Loucy (cell line): ENCODE data around the gene STPG1.
"Not testable (repeated sequence)": the region's sequence is repeated elsewhere in the genome, so short reads cannot be mapped to it uniquely, and the experiment has no call there.

Source experiments
- H2AFZ ChIP-seq: fragments of 200-600 bp; sonication (generic); 2 replicates; pipeline ENCODE4 v1.6.0; 2016; ENCODE audit warnings: antibody characterized with exemption, mild to moderate bottlenecking, low read length, moderate library complexity
- H3F3A ChIP-seq: fragments of 200-600 bp; 2 replicates; pipeline ENCODE4 v1.6.0; 2016; ENCODE audit warnings: antibody characterized with exemption, low read depth, mild to moderate bottlenecking
- H3K27me3 ChIP-seq: fragments of 200-600 bp; sonication (generic); 2 replicates; pipeline ENCODE4 v1.6.1; 2014; ENCODE audit warnings: low read length, mild to moderate bottlenecking; ENCODE audit not compliant: insufficient read depth, poor library complexity, severe bottlenecking
- H3K36me3 ChIP-seq: fragments of 200-600 bp; sonication (generic); 2 replicates; pipeline ENCODE4 v1.6.1; 2016; ENCODE audit warnings: low read length; ENCODE audit not compliant: insufficient read depth
- H3K4me1 ChIP-seq: fragments of 200-600 bp; sonication (generic); 2 replicates; pipeline ENCODE4 v1.5.1; 2014; ENCODE audit warnings: low read length, mild to moderate bottlenecking; ENCODE audit not compliant: insufficient read depth, poor library complexity, severe bottlenecking
- H3K4me2 ChIP-seq: fragments of 200-600 bp; sonication (generic); 2 replicates; pipeline ENCODE4 v1.6.0; 2014; ENCODE audit warnings: antibody characterized with exemption, low read length, low read depth, mild to moderate bottlenecking; ENCODE audit not compliant: poor library complexity, severe bottlenecking
- H3K4me3 ChIP-seq: fragments of 200-600 bp; sonication (generic); 2 replicates; pipeline ENCODE4 v1.5.1; 2014; ENCODE audit warnings: low read length, mild to moderate bottlenecking, mixed read lengths; ENCODE audit not compliant: poor library complexity, severe bottlenecking
- H3K79me2 ChIP-seq: fragments of 200-600 bp; sonication (generic); 2 replicates; pipeline ENCODE4 v1.6.1; 2014; ENCODE audit warnings: low read length; ENCODE audit not compliant: insufficient read depth
- H3K9ac ChIP-seq: fragments of 200-600 bp; sonication (generic); 2 replicates; pipeline ENCODE4 v1.6.0; 2014; ENCODE audit warnings: mild to moderate bottlenecking, low read depth, low read length, moderate library complexity; ENCODE audit not compliant: poor library complexity, severe bottlenecking
- H3K9me2 ChIP-seq: fragments of 200-600 bp; sonication (generic); replicated peaks from 2 replicates; pipeline ENCODE4 v1.6.1; 2016; ENCODE audit warnings: low read depth, low read length, mixed read lengths
- H3K9me3 ChIP-seq: fragments of 200-600 bp; sonication (generic); 2 replicates; pipeline ENCODE4 v1.6.1; 2014; ENCODE audit warnings: mild to moderate bottlenecking, antibody characterized with exemption, low read length, low read depth; ENCODE audit not compliant: insufficient read depth
- H4K20me1 ChIP-seq: fragments of 200-600 bp; sonication (generic); 2 replicates; pipeline ENCODE4 v1.6.0; 2014; ENCODE audit warnings: antibody characterized with exemption, low read length, mild to moderate bottlenecking; ENCODE audit not compliant: insufficient read depth, poor library complexity, severe bottlenecking
- EZH2phosphoT487 ChIP-seq: fragments of 200-600 bp; IDR thresholded peaks from 2 replicates; pipeline ENCODE4 v1.6.1; 2018; ENCODE audit warnings: antibody characterized with exemption, mild to moderate bottlenecking, moderate library complexity, borderline replicate concordance
- TF ChIP-seq, protein P1 (sequence below): fragments of 200-600 bp; sonication (generic); conservative IDR thresholded peaks from 2 replicates; pipeline ENCODE4 v1.5.1; 2014; ENCODE audit warnings: mild to moderate bottlenecking, antibody characterized with exemption, low read length

STPG1 gene, protein sequence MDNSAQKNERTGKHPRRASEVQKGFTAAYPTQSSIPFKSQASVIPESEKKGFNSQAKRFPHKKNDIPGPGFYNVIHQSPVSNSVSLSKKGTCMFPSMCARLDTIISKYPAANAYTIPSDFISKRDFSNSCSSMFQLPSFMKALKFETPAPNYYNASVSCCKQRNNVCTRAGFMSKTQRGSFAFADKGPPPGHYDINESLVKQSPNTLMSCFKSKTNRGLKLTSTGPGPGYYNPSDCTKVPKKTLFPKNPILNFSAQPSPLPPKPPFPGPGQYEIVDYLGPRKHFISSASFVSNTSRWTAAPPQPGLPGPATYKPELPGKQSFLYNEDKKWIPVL

DNA sequence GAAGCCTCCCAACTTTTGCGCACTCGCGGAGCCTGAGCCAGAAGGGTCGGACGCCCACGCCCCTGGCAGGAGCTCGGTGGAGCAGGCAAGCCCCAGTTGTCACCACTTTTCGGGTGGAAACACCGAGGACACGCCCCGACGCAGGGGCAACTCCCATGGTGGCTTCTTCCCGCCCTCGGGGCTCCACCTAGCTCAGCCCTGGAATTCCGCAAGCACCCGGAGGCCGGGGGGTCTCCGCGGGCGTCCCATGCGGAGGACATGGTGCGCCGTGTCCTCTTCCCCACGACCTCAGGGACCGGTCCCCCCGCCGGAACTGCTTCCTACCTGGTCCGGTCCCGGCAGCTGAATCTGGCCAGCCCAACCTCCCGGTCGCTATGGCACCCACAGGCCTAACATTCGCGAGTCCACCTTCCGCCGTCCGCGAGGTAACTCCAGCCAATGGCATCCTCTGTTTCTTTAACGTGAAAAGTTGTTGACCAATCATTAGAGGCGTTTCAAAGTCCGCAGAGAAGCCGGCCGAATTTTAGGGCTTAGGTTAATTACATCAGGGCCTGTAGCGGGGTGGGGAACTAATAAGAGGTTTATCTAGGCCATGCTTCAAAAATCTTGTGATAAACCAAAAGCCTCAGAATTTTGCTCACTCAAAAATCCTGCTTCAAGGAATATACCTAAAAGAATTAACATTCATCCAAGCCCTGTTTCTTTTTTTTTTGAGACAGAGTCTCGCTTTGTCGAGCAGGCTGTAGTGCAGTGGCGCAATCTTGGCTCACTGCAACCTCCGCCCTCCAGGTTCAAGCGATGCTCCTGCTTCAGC lies at the start of gene STPG1:
TSS of gene STPG1 (minus strand) at position 433 of the 814 bp plus-strand sequence. CDS start 12,394 bp downstream, outside the sequence.
- no peaks in the 10 kb centered on the region for H3K9me2 ChIP-seq
- H3K9me3 ChIP-seq, result no peaks in the 10 kb centered on the region
- no peaks in the 10 kb centered on the region for H3F3A ChIP-seq
- H3K79me2 ChIP-seq, result peaks cover 25% of the 10 kb centered on the region
- H3K27me3 ChIP-seq, result no peaks in the 10 kb centered on the region
- peak within 1 kb of the TSS; percentile 97 for H2AFZ ChIP-seq
- H3K4me2 ChIP-seq, result peak within 1 kb of the TSS; percentile 82
- peak within 1 kb of the TSS; percentile 76 for H3K9ac ChIP-seq
- peaks cover 4% of the 10 kb centered on the region for H4K20me1 ChIP-seq
- H3K4me3 ChIP-seq, result peak within 1 kb of the TSS; percentile 87
- peaks cover 43% of the 10 kb centered on the region for H3K4me1 ChIP-seq
- TF ChIP-seq, protein P1, sequence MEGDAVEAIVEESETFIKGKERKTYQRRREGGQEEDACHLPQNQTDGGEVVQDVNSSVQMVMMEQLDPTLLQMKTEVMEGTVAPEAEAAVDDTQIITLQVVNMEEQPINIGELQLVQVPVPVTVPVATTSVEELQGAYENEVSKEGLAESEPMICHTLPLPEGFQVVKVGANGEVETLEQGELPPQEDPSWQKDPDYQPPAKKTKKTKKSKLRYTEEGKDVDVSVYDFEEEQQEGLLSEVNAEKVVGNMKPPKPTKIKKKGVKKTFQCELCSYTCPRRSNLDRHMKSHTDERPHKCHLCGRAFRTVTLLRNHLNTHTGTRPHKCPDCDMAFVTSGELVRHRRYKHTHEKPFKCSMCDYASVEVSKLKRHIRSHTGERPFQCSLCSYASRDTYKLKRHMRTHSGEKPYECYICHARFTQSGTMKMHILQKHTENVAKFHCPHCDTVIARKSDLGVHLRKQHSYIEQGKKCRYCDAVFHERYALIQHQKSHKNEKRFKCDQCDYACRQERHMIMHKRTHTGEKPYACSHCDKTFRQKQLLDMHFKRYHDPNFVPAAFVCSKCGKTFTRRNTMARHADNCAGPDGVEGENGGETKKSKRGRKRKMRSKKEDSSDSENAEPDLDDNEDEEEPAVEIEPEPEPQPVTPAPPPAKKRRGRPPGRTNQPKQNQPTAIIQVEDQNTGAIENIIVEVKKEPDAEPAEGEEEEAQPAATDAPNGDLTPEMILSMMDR, result no peak
- TF ChIP-seq EZH2phosphoT487, result no peak
- no peaks in the 10 kb centered on the region for H3K36me3 ChIP-seq

DNA sequence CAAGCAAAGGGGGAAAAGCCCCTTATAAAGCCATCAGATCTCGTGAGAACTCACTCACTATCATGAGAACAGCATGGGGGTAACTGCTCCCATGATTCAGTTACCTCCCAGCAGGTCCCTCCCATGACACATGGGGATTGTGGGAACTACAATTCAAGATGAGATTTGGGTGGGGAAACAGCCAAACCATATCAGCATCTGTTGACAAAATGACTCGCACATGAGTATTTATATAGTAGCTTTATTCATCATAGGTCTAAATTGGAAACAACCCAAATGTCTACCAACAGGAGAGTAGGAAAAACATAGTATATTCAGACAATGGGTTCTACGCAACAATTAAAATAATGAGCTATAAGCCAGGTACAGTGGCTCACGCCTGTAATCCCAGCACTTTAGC lies 48.5 kb upstream of the STPG1 start:
- H3K9me2 ChIP-seq, H3K27me3 ChIP-seq, H3F3A ChIP-seq, H4K20me1 ChIP-seq, H3K9me3 ChIP-seq, H3K9ac ChIP-seq, H2AFZ ChIP-seq, H3K4me2 ChIP-seq, H3K79me2 ChIP-seq, H3K4me3 ChIP-seq, H3K4me1 ChIP-seq: not testable (repeated sequence)
- H3K36me3 ChIP-seq, result peaks cover 39% of the 10 kb centered on the region; the same call in 1 of the 2 replicates

DNA sequence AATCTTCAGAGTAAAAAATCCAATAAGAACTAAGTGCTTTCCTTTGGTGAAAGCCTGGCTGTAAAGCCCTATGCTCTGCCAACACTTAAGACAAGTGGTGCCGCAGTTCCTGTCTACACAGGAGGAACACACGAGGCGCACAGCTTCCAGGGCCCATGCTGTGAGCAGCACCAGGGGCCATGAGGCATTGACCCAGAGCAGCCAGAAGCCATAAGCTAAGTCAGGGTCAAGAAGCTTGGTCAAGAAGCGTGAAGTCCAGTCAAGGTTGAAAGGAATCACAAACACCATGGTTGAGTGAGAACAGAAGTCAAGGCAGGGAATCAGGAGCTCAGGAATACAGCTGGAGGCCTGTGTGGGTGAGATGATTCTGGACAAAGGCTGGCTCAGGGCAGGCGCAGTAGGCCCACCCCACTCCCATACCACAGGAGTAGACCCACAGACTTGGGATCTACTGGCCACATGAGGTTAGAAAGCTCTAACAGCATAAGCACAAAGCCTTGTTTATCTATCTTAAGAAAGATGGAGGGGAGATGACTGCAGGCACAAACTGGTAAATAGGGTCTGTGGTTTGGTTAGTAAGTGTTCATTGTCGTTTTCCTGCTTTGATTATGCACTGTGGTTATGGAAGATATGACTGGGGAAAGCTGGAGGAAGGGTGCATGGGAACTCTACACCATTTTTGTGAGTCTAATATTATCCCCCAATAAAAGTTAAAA lies 46.1 kb upstream of the STPG1 start:
- H3K9ac ChIP-seq, result no peak overlapping the region
- H2AFZ ChIP-seq, result no peak overlapping the region
- no peaks in the 10 kb centered on the region for H3K9me2 ChIP-seq
- no peaks in the 10 kb centered on the region for H3K27me3 ChIP-seq
- H3K9me3 ChIP-seq, result no peaks in the 10 kb centered on the region
- H3K4me2 ChIP-seq, result no peak overlapping the region
- no peak for TF ChIP-seq EZH2phosphoT487
- TF ChIP-seq, protein P1, result no peak
- peaks cover 50% of the 10 kb centered on the region; the same call in 1 of the 2 replicates for H3K36me3 ChIP-seq
- H3K79me2 ChIP-seq, result no peaks in the 10 kb centered on the region
- no peaks in the 10 kb centered on the region for H4K20me1 ChIP-seq
- H3F3A ChIP-seq, result no peaks in the 10 kb centered on the region
- H3K4me3 ChIP-seq, result no peak overlapping the region
- no peaks in the 10 kb centered on the region for H3K4me1 ChIP-seq
